Activated naive CD4-positive, alpha-beta T cell treated with anti-CD3 and anti-CD28 coated beads for 36 hours (primary cell): ENCODE measurements around the gene SAMD9. TPM values are rescaled to one million over a fixed set of nuclear protein-coding genes. Genes with fewer than 3 reads are reported as not detected.

Experiments used
- CTCF ChIA-PET: fragments of 350-600 bp; sonication (Branson Sonifier 250); formaldehyde crosslinking; loops from one replicate; lab custom pipeline; 2021; ENCODE audit warnings: antibody characterized with exemption; lab: Charles Lee
- DNase-seq: peaks from one replicate; pipeline ENCODE4 v3.0.0-alpha.2; 2020
- H3K27ac Mint-ChIP-seq: one replicate; pipeline ENCODE4 v1.8.0; 2021; ENCODE audit warnings: mild to moderate bottlenecking, mixed read lengths
- H3K27me3 Mint-ChIP-seq: one replicate; pipeline ENCODE4 v1.8.0; 2021; ENCODE audit warnings: low read depth, mixed read lengths
- H3K36me3 Mint-ChIP-seq: one replicate; pipeline ENCODE4 v1.8.0; 2021; ENCODE audit warnings: low read depth, mixed read lengths
- H3K4me1 Mint-ChIP-seq: one replicate; pipeline ENCODE4 v1.8.0; 2021; ENCODE audit warnings: low read depth, mixed read lengths
- H3K4me3 Mint-ChIP-seq: one replicate; pipeline ENCODE4 v1.8.0; 2021; ENCODE audit warnings: mild to moderate bottlenecking, moderate library complexity, mixed read lengths
- H3K9me3 Mint-ChIP-seq: one replicate; pipeline ENCODE4 v1.8.0; 2021; ENCODE audit warnings: mixed read lengths
- intact Hi-C: fragments of 100-400 bp; cut with micrococcal nuclease; formaldehyde crosslinking; loops from one replicate; pipeline ENCODE4 v1.15.1; 2023
- total RNA-seq, 2 experiments: library from RNA; stranded (reverse); gene quantifications; one replicate each; pipeline ENCODE4 v1.2.3, GENCODE V29; 2021

Gene SAMD9
- total RNA-seq, 2 experiments from 2014 or later: 2.9 to 3.1 TPM

DNA sequence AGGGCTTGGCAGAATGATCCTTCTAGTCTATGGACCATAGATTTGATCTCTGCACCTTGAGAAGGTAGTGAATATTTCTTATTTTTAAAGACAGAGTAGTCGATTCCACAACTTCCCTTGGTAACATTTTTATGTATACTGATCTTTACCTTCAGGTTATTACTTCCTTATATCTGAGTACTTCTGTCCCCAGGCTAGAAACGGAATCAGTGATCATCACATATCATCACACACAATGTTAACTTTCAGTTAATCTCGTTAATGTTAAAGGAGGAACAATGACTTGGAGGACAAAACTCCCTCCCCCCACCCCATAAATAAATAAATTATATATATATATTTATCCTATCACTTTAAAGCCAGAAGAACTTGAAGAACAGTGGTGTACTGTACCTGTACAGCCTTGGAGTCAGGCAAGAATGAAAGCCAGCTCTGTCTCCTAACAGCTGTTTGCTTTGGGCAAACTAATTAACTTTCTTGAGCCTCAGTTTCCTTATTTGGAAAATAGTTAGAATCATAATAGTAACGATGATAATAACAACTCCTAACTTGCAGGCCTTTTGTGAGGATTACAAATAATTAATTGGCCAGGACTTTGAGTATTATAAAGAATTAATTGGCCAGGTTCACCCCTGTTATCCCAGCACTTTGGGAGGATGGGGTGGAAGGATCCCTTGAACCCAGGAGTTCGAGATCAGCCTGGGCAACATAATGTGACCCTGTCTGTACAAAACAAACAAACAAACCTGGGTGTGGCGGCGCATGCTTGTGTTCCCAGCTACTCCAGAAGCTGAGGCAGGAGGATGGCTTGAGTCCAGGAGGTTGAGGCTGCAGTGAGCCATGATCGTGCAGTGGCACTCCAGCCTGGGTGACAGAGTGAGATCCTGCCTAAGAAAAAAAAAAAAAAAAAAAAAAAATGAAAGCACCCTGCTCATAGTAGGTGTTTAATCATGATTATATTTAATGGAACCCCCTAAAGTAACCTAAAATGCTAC, 63.5 kb downstream of the SAMD9 start:
- peaks cover 11% of the 10 kb centered on the region for H3K4me1 Mint-ChIP-seq

DNA sequence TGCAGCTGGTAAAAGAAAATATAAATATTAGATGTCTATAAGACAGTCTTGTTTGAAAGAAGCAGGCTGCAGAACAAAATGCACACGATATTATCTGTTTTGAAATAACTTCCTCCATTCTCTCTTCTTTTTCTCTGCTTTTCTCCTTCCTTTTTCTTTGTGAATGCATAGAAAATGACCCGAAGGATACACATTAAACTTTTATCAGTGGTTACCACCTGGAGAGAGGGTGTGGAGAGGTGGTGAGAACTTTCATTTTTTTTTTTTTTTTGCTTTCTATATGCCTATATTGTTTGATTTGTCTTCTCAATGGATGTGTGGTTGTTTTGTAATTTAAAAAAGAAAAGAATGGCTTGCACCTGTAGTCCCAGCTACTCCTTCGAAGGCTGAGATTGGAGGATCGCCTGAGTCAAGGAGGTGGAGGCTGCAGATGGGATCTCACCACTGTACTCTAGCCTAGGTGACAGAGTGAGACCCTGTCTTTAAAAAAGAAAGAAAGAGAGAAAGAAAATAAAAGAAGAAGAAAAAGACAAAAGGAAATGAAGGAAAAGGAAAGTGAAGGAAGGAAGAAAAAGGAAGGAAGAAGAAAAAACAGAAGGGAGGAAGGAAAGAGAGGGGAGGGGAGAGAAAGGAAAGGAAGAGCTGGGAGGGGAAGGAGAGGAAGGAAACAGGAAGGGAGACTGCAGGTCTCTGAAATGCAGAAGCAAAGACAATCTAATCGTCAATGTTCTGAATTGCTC, 64.4 kb downstream of the SAMD9 start:
- intact Hi-C loops: loop anchor here (10.0 kb wide), 1 partner anchor 879 kb away; the partner anchor contains the start of gene LRRD1
- CTCF ChIA-PET: no interaction called here
- H3K4me1 Mint-ChIP-seq: peaks cover 11% of the 10 kb centered on the region
- H3K27me3 Mint-ChIP-seq: peaks cover 3% of the 10 kb centered on the region
- H3K4me3 Mint-ChIP-seq: no peak overlapping the region
- no peaks in the 10 kb centered on the region for H3K9me3 Mint-ChIP-seq
- H3K27ac Mint-ChIP-seq: no peak overlapping the region
- no peaks in the 10 kb centered on the region for H3K36me3 Mint-ChIP-seq
- DNase-seq: no peak

More for the DNA sequence above, 63.5 kb downstream of the SAMD9 start:
- CTCF ChIA-PET: interaction anchor here (0.6 kb wide), 1 partner anchor 176 kb away, joined by 3 read pairs; no protein-coding TSS in a partner anchor
- no peak for DNase-seq
- Mint-ChIP-seq H3K27ac (no peak overlapping the region), H3K36me3 (no peaks in the 10 kb centered on the region), H3K4me3 (no peak overlapping the region), H3K9me3 (no peaks in the 10 kb centered on the region), H3K27me3 (peaks cover 6% of the 10 kb centered on the region)
- intact Hi-C loops: loop anchor here (10.0 kb wide), 1 partner anchor 879 kb away; the partner anchor contains the start of gene LRRD1

DNA sequence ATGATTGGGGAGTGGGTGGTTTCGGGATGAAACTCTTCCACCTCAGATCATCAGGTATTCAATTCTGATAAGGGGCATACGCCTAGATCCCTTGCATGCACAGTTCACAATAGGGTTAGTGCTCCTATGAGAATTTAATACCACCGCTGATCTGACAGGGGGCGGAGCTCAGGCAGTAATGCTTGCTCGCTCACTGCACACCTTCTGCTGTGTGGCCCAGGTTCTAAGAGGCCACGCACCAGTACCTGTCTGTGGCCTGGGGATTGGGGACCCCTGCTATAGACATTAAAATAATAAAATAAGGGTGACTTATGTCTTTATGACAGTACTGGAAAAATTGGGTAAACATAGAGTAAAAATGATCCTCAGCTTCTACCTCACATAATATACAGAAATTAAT, 66.1 kb downstream of the SAMD9 start:
- H3K27ac Mint-ChIP-seq: no peak overlapping the region
- no peaks in the 10 kb centered on the region for H3K36me3 Mint-ChIP-seq
- no peaks in the 10 kb centered on the region for H3K9me3 Mint-ChIP-seq
- no peak overlapping the region for H3K4me3 Mint-ChIP-seq
- DNase-seq: no peak
- peaks cover 11% of the 10 kb centered on the region for H3K4me1 Mint-ChIP-seq
- CTCF ChIA-PET: no interaction called here
- intact Hi-C loops: loop anchor here (10.0 kb wide), 1 partner anchor 877 kb away; the partner anchor contains the start of gene LRRD1
- peaks cover 3% of the 10 kb centered on the region for H3K27me3 Mint-ChIP-seq

Other genes with a start within 250 kb of the SAMD9 start
- 1 to 10 TPM; 7.3 to 8.2 TPM for gene SAMD9L, start 30.4 kb upstream of the SAMD9 start, total RNA-seq
- gene HEPACAM2, start 108.5 kb upstream of the SAMD9 start, total RNA-seq: under 1 TPM; 0.20 to 0.24 TPM
- 10 to 100 TPM; 15.0 to 15.8 TPM for gene VPS50, start 114.4 kb upstream of the SAMD9 start, total RNA-seq